ENCODE results near the gene EGLN3. TPM values are rescaled to one million over a fixed set of nuclear protein-coding genes. Genes with fewer than 3 reads are reported as not detected.

The EGLN3 gene
- 5.3 to 6.7 TPM (median 5.9 TPM) in 5 replicates for total RNA-seq (2022; extraction: Qiagen RNA extraction)

GRCh38 chr14:33950320-33951182 lies at the start of gene EGLN3:
TSS of gene EGLN3 (minus strand) at chr14:33951074. CDS start at chr14:33950752, 322 bp downstream.

Data from A549 treated with dexamethasone at 1 μM for 4 hours (cell line).